Vagina (tissue), 2 donors: ENCODE measurements around the gene GPRC5D. TPM values are rescaled to one million over a fixed set of nuclear protein-coding genes. Genes with fewer than 3 reads are reported as not detected.

ENCODE experiments used
- DNase-seq, 2 donors: peaks; one replicate each; pipeline ENCODE4 v3.0.0-alpha.2; 2017; ENCODE audit errors: extremely low spot score in 2 of 2
- H3K27ac ChIP-seq: fragments of 200-600 bp; sonication (generic); one replicate; pipeline ENCODE4 v1.5.1; 2019
- H3K27me3 ChIP-seq: fragments of 200-600 bp; sonication (generic); one replicate; pipeline ENCODE4 v1.5.1; 2019
- H3K36me3 ChIP-seq, 2 donors: fragments of 200-600 bp; sonication (generic); one replicate each; pipeline ENCODE4 v1.5.1; 2017 to 2019
- H3K4me1 ChIP-seq: fragments of 200-600 bp; sonication (generic); one replicate; pipeline ENCODE4 v1.5.1; 2019
- H3K4me3 ChIP-seq, 2 donors: fragments of 200-600 bp; sonication (generic); 1 replicate in 1 of 2; 2 replicates in 1 of 2; pipeline ENCODE4 v1.5.1; 2016 to 2019
- H3K9me3 ChIP-seq: fragments of 200-600 bp; sonication (generic); one replicate; pipeline ENCODE4 v1.5.1; 2019
- CTCF ChIP-seq, 3 experiments: fragments of 450-650 bp in 2 of 3; fragments of 200-600 bp in 1 of 3; sonication (generic) in 1 of 3; IDR thresholded peaks; one replicate each; pipeline ENCODE4 v1.5.1; 2017 to 2019; ENCODE audit warnings: antibody characterized with exemption in 3 of 3, mild to moderate bottlenecking in 2 of 3, moderate library complexity in 2 of 3
- POLR2A ChIP-seq, 2 donors: fragments of 450-650 bp; IDR thresholded peaks; one replicate each; pipeline ENCODE4 v1.6.1; 2017; ENCODE audit warnings: antibody characterized with exemption in 2 of 2, mild to moderate bottlenecking in 2 of 2, moderate library complexity in 2 of 2
- POLR2AphosphoS5 ChIP-seq, 2 donors: sonication (generic); formaldehyde crosslinking; IDR thresholded peaks; one replicate each; pipeline ENCODE4 v1.9.0; 2017; ENCODE audit warnings: antibody characterized with exemption in 2 of 2, mild to moderate bottlenecking in 2 of 2, low read depth in 1 of 2; ENCODE audit not compliant: insufficient read depth in 1 of 2
- intact Hi-C: fragments of 100-400 bp; cut with DNase I; formaldehyde crosslinking; loops from one replicate; pipeline ENCODE4 v1.15.1; 2023
- microRNA counts, 2 donors: library from miRNA; unstranded; fragments of <30 nt; microRNA quantifications; one replicate each; lab custom pipeline; 2016 to 2017
- small RNA-seq: library from RNA; depleted of rRNA; stranded (forward); fragments of <200 nt; gene quantifications from one replicate; pipeline ENCODE3, GENCODE V24; 2016
- total RNA-seq: library from RNA; depleted of rRNA; stranded (reverse); fragments of >200 nt; gene quantifications from one replicate; pipeline ENCODE4 v1.2.3, GENCODE V29; 2016

The GPRC5D gene
- total RNA-seq, 1 donor from 2014 or later, result not detected

- Histone ChIP-seq H3K36me3 (no peaks in the 10 kb centered on the region), H3K27ac (peak overlapping the region; percentile 92), H3K4me3 (no peak overlapping the region), H3K4me1 (peaks cover 39% of the 10 kb centered on the region), H3K27me3 (no peaks in the 10 kb centered on the region), H3K9me3 (no peaks in the 10 kb centered on the region)
- intact Hi-C loops, result no loop called here
- no peak for TF ChIP-seq POLR2AphosphoS5 (IDR thresholded peaks at IDR 0.05; ENCODE audit: insufficient read depth in 1 of 2, low read depth in 1 of 2)
- TF ChIP-seq POLR2A (IDR thresholded peaks at IDR 0.05), result no peak
- TF ChIP-seq CTCF (IDR thresholded peaks at IDR 0.05), result no peak
- DNase-seq, result no peak
Measured at GRCh38 chr12:12896260-12896659, 55.7 kb downstream of the GPRC5D start.

GRCh38 chr12:12893438-12893837, 58.5 kb downstream of the GPRC5D start:
- H3K4me3 ChIP-seq, result peak overlapping the region in 1 of 2 donors; percentile 52
- no peaks in the 10 kb centered on the region for H3K27me3 ChIP-seq
- H3K9me3 ChIP-seq, result no peaks in the 10 kb centered on the region
- peak overlapping the region; percentile 87 for H3K27ac ChIP-seq
- intact Hi-C loops, result no loop called here
- no peak for TF ChIP-seq CTCF (IDR thresholded peaks at IDR 0.05)
- no peak for TF ChIP-seq POLR2A (IDR thresholded peaks at IDR 0.05)
- no peak for TF ChIP-seq POLR2AphosphoS5 (IDR thresholded peaks at IDR 0.05; ENCODE audit: insufficient read depth in 1 of 2, low read depth in 1 of 2)
- no peaks in the 10 kb centered on the region for H3K36me3 ChIP-seq
- DNase-seq, result no peak
- peaks cover 28% of the 10 kb centered on the region for H3K4me1 ChIP-seq

- TF ChIP-seq POLR2A (IDR thresholded peaks at IDR 0.05) (no peak), POLR2AphosphoS5 (IDR thresholded peaks at IDR 0.05; ENCODE audit: insufficient read depth in 1 of 2, low read depth in 1 of 2) (peak in 1 of 2 donors; percentile 25)
- H3K27ac ChIP-seq, result peak overlapping the region; percentile 87
- H3K4me3 ChIP-seq, result peak overlapping the region; percentile 52 to 54
Measured at GRCh38 chr12:12892681-12893141, 59.3 kb downstream of the GPRC5D start.

GRCh38 chr12:12891881-12892355, 60.1 kb downstream of the GPRC5D start:
- intact Hi-C loops, result no loop called here
- peaks cover 28% of the 10 kb centered on the region for H3K4me1 ChIP-seq
- peak overlapping the region; percentile 52 to 54 for H3K4me3 ChIP-seq
- no peak for DNase-seq
- no peaks in the 10 kb centered on the region for H3K9me3 ChIP-seq
- no peaks in the 10 kb centered on the region for H3K36me3 ChIP-seq
- H3K27me3 ChIP-seq, result no peaks in the 10 kb centered on the region
- TF ChIP-seq CTCF (IDR thresholded peaks at IDR 0.05), result no peak
- TF ChIP-seq POLR2A (IDR thresholded peaks at IDR 0.05), result no peak
- no peak for TF ChIP-seq POLR2AphosphoS5 (IDR thresholded peaks at IDR 0.05; ENCODE audit: insufficient read depth in 1 of 2, low read depth in 1 of 2)
- peak overlapping the region; percentile 87 for H3K27ac ChIP-seq

More at GRCh38 chr12:12892681-12893141, 59.3 kb downstream of the GPRC5D start:
- Histone ChIP-seq H3K36me3 (no peaks in the 10 kb centered on the region), H3K9me3 (no peaks in the 10 kb centered on the region), H3K4me1 (peaks cover 28% of the 10 kb centered on the region), H3K27me3 (no peaks in the 10 kb centered on the region)
- intact Hi-C loops, result no loop called here
- no peak for DNase-seq

- Histone ChIP-seq H3K4me3 (peak within 1 kb of the TSS; percentile 52 to 54), H3K36me3 (no peaks in the 10 kb centered on the region), H3K27me3 (no peaks in the 10 kb centered on the region), H3K9me3 (no peaks in the 10 kb centered on the region), H3K4me1 (peaks cover 28% of the 10 kb centered on the region), H3K27ac (peak within 1 kb of the TSS; percentile 87)
- TF ChIP-seq POLR2A (IDR thresholded peaks at IDR 0.05) (peak in 1 of 2 donors; percentile 80), POLR2AphosphoS5 (IDR thresholded peaks at IDR 0.05; ENCODE audit: insufficient read depth in 1 of 2, low read depth in 1 of 2) (peak; percentile 67 to 98), CTCF (IDR thresholded peaks at IDR 0.05) (no peak)
- intact Hi-C loops, result no loop called here
- DNase-seq, result peak in 1 of 2 donors; percentile 98
Measured at GRCh38 chr12:12891080-12891880, 60.7 kb downstream of the GPRC5D start, which contains the start of gene GPRC5A. Gene GPRC5A, plus strand, starts transcription at chr12:12891562. Its CDS starts 16,688 bp downstream, at chr12:12908250.

MicroRNAs within 50 kb of the gene (microRNA counts, 767-probe panel; counts per million panel counts)
- 238 to 261 counts per million in 2 donors for microRNA hsa-miR-614 (lab: Ali Mortazavi, UCI)

Small RNAs within 50 kb of the gene (small RNA-seq; reads per million reads assigned to genes)
- gene RF00604, result not detected

Other genes with a start within 250 kb of the GPRC5D start
- gene CDKN1B, start 234.8 kb downstream of the GPRC5D start, total RNA-seq, result 52.5 TPM
- gene APOLD1, start 166.5 kb downstream of the GPRC5D start, total RNA-seq, result 127 TPM
- gene DDX47, start 138.8 kb downstream of the GPRC5D start, total RNA-seq, result 42.0 TPM
- 26.8 TPM for gene GPRC5A, start 60.6 kb downstream of the GPRC5D start, total RNA-seq
- 47.6 TPM for gene HEBP1, start 48.1 kb upstream of the GPRC5D start, total RNA-seq
- 11.0 TPM for gene FAM234B, start 92.2 kb upstream of the GPRC5D start, total RNA-seq
- gene GSG1, start 151.5 kb upstream of the GPRC5D start, total RNA-seq, result not detected
- gene EMP1, start 244.6 kb upstream of the GPRC5D start, total RNA-seq, result 675 TPM